Measurements from ENCODE around the gene ANKFN1.
"Not testable (repeated sequence)": the region's sequence is repeated elsewhere in the genome, so short reads cannot be mapped to it uniquely, and the experiment has no call there.

Gene ANKFN1

GRCh38 chr17:56260376-56261002 is 107.2 kb downstream of the ANKFN1 start:
- TF ChIP-seq, protein P1, sequence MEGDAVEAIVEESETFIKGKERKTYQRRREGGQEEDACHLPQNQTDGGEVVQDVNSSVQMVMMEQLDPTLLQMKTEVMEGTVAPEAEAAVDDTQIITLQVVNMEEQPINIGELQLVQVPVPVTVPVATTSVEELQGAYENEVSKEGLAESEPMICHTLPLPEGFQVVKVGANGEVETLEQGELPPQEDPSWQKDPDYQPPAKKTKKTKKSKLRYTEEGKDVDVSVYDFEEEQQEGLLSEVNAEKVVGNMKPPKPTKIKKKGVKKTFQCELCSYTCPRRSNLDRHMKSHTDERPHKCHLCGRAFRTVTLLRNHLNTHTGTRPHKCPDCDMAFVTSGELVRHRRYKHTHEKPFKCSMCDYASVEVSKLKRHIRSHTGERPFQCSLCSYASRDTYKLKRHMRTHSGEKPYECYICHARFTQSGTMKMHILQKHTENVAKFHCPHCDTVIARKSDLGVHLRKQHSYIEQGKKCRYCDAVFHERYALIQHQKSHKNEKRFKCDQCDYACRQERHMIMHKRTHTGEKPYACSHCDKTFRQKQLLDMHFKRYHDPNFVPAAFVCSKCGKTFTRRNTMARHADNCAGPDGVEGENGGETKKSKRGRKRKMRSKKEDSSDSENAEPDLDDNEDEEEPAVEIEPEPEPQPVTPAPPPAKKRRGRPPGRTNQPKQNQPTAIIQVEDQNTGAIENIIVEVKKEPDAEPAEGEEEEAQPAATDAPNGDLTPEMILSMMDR (conservative IDR thresholded peaks at IDR 0.05; ENCODE audit: control insufficient read depth, insufficient read depth, low read depth, low read length): no peak
- DNase-seq (ENCODE audit: low read depth): peak; percentile 83
- H3K4me3 ChIP-seq (ENCODE audit: control insufficient read depth, low read depth, low read length): no peak overlapping the region

GRCh38 chr17:56262803-56263202 is 109.5 kb downstream of the ANKFN1 start:
- H3K4me3 ChIP-seq (ENCODE audit: control insufficient read depth, low read depth, low read length): no peak overlapping the region
- no peak for DNase-seq (ENCODE audit: low read depth)
- TF ChIP-seq, protein P1 (conservative IDR thresholded peaks at IDR 0.05; ENCODE audit: control insufficient read depth, insufficient read depth, low read depth, low read length): no peak

DNA sequence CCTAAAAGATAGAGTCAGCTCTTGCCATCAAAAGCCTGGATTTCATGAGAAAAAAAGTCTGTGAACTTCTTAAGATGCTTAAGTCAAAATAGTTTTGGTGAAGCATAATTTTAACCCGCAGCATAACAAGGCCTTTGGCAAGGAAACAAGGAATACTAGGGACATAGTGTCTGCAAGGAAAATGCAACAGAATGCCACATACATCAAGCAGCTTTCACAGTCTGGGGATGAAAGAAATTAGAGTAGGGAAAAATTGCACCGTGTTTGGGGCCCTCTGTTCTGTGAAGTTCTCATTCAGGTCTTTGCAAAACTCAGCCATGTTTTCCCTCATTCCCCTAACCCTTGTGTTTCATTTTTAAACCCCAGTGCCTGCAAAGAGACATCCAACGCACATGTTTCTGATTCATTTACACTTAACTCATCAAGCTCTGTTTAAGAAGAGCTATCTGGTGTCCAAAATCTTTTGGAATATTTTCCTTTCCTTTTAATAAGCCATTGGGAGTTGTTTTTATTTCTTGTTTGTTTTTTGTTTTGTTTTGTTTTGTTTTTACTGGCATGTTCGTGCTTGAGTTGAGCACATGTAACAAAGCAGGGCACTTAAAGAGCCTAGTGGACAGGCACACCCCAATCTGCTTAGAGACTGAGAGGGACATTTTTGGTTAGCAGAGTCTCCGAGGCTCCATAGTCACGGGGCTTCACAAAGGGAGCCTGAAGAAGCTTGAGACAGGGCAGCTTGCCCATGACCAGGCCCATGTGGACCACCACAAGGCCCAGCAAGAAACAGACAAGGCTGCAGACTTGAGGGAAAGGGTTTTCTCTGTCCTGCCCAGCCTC is 116.5 kb downstream of the ANKFN1 start:
- TF ChIP-seq, protein P1 (conservative IDR thresholded peaks at IDR 0.05; ENCODE audit: control insufficient read depth, insufficient read depth, low read depth, low read length): no peak
- peak; percentile 33 for DNase-seq (ENCODE audit: low read depth)

GRCh38 chr17:56274491-56274890 is 121.2 kb downstream of the ANKFN1 start:
- H3K4me3 ChIP-seq (ENCODE audit: control insufficient read depth, low read depth, low read length): no peak overlapping the region
- TF ChIP-seq, protein P1 (conservative IDR thresholded peaks at IDR 0.05; ENCODE audit: control insufficient read depth, insufficient read depth, low read depth, low read length): no peak
- DNase-seq (ENCODE audit: low read depth): no peak

More for the DNA sequence above, 116.5 kb downstream of the ANKFN1 start:
- H3K4me3 ChIP-seq (ENCODE audit: control insufficient read depth, low read depth, low read length): no peak overlapping the region

GRCh38 chr17:56284482-56284881 is 131.2 kb downstream of the ANKFN1 start:
- DNase-seq (ENCODE audit: low read depth): no peak
- TF ChIP-seq, protein P1 (conservative IDR thresholded peaks at IDR 0.05; ENCODE audit: control insufficient read depth, insufficient read depth, low read depth, low read length): no peak
- no peak overlapping the region for H3K4me3 ChIP-seq (ENCODE audit: control insufficient read depth, low read depth, low read length)

DNA sequence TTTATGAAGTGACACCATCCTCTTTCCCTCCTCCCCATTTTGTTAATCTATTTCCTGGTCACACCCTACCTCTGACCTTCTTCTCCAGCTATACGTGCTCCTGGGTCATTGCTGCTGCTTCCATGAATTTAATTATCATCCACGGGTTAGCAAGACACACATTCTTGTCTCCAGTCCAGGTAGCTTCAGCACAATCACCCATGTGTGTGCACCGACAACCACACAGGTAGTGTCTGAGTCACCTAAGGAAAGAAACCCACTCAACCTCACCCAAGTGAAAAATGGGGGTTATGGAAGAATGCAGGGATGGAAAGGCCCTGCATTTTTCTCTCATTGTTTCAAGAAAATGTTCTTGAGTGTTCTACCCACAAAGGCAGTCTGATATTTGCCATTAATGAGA is 135.5 kb downstream of the ANKFN1 start:
- DNase-seq (ENCODE audit: low read depth); H3K4me3 ChIP-seq (ENCODE audit: control insufficient read depth, low read depth, low read length): not testable (repeated sequence)

DNA sequence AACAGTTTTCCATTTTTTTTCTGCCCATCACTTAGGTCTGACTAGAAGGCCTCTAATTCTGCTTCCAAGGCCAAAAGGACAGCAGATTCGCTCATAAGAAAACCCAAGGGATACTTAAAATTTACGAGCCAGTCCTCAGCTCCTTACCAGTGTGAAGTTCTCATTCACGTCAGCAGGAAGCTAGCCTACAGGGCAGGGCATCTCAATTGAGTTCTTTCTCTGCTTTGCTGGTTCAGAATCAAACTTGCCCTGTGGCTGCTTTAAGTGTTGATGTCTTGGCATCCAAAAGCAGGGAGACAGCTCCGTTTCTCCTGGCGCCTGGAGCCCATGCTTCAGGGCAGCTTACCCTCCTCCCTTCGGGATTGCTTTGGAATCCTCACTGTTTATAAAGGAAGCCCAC is 136.0 kb downstream of the ANKFN1 start:
- H3K4me3 ChIP-seq (ENCODE audit: control insufficient read depth, low read depth, low read length): no peak overlapping the region
- TF ChIP-seq, protein P1 (conservative IDR thresholded peaks at IDR 0.05; ENCODE audit: control insufficient read depth, insufficient read depth, low read depth, low read length): no peak
- no peak for DNase-seq (ENCODE audit: low read depth)

Measured in fibroblast of mammary gland (primary cell).